ENCODE data around the gene GID4. TPM values are rescaled to one million over a fixed set of nuclear protein-coding genes. Genes with fewer than 3 reads are reported as not detected.
A peak's percentile ranks its signal among the peaks of the same experiment; 100 is the strongest.

GID4 gene
- polyA plus RNA-seq, 1 donor: 11.9 TPM

- DNase-seq (ENCODE audit: low read depth): no peak
Observed at GRCh38 chr17:18016426-18016825, 22.8 kb upstream of the GID4 start.

DNA sequence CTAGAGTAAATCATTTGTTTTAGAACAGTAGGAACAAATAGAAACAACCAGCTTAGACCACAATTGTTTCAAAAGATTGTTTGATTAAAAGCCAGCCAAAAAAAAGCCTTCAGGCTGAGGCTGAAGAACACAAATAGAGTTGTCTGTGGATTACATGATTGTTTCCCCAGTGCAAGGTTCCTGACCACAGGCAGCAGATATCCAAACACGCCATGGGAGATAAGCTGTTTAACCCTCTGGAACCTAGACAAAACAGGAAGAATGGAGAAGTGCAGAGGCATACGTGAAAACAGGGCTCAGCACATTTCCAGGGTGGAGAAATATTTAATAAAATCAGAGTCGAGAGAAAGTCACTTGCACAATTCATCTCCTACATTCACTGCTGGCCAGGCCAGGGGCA lies 21.2 kb upstream of the GID4 start:
- DNase-seq (ENCODE audit: low read depth): no peak

- no peak for DNase-seq (ENCODE audit: low read depth)
Observed at GRCh38 chr17:18018411-18018921, 20.7 kb upstream of the GID4 start.

DNA sequence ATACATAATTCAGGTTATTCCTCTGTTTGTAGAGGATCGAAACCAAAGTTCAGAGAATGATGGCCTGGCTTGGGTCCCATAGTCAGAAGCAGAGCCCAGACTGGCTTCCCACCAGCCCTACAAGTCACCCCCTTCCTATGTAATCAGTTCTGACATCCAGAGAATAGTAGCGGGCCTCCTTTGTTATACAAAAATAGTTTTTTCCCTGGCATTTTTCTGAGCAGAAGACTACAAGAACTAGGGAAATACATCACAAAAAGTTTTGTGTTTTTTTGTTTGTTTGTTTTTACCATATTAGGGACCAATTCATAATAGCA lies 19.4 kb upstream of the GID4 start:
- no peak for DNase-seq (ENCODE audit: low read depth)

GRCh38 chr17:18020971-18021370 lies 18.2 kb upstream of the GID4 start:
- no peak for DNase-seq (ENCODE audit: low read depth)

- no peak for DNase-seq (ENCODE audit: low read depth)
Observed at GRCh38 chr17:18021372-18021771, 17.8 kb upstream of the GID4 start.

DNA sequence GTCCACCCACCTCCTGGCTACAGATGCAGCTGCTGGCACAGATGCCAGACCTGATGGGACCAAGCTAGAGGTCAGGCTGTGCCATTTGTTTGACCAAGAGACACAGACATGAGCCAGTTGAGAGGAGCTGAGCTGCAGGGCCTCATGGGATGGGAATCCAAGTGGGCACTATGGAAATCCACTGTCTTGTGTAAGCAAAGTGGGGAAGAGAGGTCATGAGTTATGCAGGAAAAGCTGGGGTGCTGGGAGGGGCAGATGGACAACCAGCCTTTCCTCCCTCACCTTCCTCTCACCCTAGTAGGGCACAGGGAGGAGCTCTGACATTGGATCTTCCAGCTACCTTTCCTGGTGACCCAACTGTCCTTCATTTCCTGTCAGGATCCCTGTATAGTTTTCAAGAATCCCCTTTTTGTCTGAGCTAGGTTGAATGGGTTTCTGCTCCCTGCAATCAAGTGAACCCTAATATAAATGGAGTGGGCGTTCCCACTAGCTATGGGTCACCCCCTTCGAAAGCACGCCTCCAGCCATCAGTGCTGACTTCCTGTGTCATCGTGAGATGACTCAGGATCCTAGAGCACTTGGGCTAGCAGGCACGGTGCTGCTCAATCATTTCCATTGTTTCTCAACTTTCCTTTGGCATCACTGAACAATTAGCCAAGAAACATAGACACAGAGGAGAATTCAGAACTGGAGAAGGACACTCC lies 13.8 kb upstream of the GID4 start:
- DNase-seq (ENCODE audit: low read depth): no peak

DNA sequence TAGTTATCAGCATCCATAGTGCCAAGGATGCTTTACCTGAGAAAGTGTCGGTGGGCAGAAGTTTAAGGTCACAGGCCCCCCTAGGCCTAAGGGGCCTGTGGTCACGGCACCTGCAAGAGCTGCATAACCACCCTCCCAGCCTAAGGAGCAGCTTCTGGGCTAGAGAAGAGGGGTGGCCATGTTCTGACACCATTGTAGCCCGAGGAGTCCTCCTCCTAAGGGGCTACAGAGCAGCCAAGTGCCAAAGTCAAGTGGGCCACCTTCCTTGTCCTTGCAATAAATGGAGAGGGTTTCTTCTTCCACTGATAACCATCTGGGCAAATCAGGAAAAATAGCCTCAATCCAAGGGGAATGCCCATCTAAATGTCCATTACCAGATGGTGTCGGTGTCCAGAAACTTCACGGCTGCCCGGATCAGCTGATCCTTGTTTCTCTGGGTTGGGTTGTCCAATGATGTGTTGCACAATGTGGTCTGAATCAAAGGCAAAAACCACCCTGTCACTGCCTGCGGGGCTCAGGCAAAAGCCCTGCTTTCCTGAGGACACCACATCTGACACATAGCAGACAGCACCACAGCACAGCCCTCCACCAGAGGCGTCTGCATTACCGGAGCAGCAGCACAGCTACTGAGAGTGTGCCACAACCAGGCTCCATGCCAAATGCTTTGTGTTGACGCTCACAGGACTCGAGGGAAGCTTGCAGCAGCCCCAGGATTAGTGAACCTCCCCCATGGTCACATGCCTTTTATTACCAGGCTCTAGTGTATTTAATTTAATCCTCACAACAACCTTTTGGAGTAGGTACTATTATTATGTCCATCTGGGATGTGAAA lies 13.0 kb upstream of the GID4 start:
- DNase-seq (ENCODE audit: low read depth): no peak

GRCh38 chr17:18027280-18027679 lies 11.9 kb upstream of the GID4 start:
- DNase-seq (ENCODE audit: low read depth): no peak

- DNase-seq (ENCODE audit: low read depth): no peak
Observed at GRCh38 chr17:18028114-18028951, 10.9 kb upstream of the GID4 start.

DNA sequence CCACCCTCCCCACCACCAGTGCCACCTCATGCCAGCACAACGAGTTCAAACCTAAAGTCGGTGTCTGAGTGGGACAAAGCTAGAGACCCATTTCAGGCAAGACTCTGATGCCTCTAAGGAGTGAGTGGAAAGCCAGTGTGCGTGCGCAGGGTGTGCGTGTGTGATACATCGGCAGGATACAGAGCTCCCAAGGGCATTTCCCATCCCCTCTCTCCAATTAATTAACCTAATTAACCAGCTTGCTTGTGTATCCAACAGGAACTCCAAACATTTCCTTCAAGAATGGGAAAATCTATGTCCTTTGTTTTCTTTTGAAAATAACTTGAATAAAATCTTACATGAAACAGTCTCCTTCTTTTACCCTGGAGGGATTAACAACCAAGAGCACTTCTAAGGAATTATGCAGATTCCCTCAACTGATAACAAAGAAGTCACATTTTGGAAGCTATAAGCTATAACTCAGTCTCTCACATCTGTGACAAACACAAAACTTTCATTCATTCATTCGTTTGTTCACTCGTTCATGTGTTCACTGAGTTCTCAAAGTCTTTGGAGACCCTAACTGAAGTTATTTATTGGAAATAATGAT lies 10.2 kb upstream of the GID4 start:
- DNase-seq (ENCODE audit: low read depth): no peak

DNA sequence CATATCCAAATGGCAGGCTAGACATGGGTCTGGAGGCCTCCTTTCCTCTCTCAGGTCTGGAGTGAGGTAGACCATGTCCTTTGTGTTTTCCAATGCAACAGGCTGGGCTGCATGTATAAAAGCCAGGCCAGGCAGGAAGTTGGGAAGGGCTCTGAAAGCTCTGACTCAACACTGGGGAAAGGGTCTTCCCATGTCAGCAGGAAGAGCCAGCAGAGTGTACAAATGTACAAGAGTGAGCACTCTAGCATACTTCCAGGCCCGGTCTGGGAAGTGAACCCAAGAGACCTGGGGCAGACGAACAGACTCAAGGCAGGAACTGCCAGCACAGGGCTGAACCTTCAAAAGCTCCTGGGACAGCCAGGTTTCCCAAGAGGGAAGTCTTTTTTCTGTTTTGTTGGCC lies 7.3 kb upstream of the GID4 start:
- DNase-seq (ENCODE audit: low read depth): no peak

DNA sequence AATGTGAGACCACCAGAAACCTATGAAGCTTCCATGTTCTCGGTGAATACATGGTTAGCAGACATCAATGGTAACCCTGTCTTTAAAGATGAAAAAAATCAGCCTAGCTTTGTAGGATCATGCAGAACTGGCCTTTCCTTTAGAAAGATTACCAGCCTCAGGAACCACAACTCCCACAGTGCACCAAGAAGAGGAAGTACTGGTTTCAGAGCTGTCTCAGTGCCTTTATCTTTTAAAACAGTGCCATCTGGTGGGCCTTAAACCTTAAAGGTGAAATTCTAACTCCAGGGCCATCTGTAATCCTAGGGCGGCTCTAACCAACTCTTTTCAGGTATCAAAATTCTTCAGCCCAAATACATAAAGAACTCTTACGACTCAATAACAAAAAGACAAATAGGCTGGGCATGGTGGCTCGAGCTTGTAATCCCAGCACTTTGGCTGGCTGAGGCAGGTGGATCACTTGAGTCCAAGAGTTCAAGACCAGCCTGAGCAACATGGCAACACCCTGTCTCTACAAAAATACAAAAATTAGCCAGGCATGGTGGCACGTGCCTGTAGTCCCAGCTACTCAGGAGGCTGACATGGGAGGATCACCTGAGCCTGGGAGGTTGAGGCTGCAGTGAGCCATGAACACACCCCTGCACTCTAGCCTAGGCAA lies 5.6 kb upstream of the GID4 start:
- DNase-seq (ENCODE audit: low read depth): peak; percentile 81

DNA sequence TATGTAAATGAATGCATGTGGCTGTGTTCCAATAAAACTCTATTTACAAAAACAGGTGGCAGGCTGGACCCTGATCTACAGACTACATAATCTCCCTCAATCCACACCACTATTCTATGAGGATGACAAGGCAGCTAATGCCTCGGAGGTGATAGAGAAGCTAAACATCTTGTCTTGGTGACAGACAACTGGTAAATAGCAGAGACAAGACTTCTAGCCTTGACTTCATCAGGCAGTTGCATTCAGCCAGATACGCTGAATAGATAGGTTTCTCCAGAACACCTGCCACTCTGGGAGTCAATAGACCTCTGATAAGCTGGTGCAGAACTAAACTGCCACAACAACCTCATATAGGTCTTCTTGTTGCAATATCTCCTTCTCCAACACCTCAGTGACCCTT lies 3.5 kb upstream of the GID4 start:
- no peak for DNase-seq (ENCODE audit: low read depth)

DNA sequence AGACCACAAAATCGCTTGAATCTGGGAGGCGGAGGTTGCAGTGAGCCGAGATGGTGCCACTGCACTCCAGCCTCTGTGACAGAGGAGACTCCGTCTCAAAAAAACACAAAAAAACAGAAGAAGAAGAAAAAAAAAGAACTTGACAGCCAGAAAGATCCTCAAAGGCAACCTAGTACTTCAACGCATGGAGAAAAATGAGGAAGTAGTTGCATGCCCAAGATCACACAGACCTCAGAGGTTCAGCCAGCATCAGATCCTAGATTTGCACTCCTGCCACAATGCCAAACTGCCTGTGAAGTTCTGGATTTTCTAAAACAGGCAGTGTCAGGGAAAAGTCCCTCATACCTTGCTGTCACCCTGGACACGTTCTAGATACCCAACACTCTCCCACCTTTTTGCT lies 1.7 kb upstream of the GID4 start:
- no peak for DNase-seq (ENCODE audit: low read depth)

DNA sequence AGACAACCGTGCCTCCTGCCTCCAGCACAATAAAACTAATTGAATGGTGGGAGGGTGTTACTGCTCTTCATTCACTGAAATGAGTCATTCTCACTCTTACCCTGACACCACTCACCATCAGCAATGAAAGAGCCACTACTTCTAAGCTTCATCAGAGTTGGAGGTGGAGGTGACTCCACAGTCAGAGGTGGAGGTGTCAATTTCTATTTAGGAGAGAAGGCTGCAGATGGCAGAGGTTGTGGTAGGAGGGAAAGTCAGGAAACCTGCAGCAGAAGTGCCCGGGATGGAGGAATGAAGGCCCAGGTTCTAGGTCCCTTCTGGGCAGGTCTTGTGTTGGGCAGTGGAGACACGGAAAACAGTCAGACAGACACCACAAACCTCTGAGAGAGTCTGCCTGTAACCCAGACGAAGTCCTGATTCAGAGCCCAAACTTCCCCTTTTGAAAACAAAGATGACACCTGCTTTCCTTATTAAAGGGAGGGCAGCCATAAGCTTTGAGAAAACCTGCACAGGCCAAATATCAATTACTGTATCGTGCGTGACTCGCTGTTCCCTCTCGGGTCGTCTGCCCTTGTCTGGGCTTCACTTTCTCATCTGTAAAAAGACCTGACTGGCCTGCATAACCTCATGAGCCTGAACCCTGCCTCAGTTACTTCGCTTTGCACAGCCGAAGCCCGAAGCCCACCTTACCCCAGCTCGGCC lies 908 bp upstream of the GID4 start:
- DNase-seq (ENCODE audit: low read depth): no peak

- no peak for DNase-seq (ENCODE audit: low read depth)
Observed at GRCh38 chr17:18039535-18040260, 490 bp downstream of the GID4 start.

DNA sequence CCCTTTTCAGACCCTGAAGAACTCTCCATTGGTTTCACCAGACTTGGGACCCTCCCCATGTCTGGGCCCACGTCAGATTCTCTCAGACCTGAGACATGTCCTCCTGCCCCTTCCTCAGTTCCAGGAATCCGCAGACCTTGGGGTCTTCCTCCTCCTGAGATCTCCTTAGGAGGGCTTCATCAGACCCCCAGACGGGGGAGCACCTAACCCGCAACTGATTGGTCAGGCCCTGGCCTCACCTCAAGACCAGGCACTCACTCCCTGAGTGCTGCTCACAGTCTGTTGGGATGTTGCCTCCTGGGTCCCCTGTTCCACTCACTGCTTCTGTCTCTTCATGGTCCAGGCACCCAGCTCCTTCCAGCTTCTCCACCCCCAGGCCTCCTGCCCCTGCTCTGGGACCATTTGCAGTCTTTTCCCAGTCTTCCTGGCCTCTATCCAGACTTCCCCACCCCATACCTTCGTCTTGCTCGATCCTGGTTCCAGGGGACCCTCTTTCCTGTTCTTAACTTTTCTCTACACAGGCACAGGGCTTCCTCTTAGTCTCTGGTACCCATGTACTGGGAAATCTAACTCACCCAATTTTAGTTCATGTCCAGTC lies 1.2 kb downstream of the GID4 start:
- DNase-seq (ENCODE audit: low read depth): no peak

DNA sequence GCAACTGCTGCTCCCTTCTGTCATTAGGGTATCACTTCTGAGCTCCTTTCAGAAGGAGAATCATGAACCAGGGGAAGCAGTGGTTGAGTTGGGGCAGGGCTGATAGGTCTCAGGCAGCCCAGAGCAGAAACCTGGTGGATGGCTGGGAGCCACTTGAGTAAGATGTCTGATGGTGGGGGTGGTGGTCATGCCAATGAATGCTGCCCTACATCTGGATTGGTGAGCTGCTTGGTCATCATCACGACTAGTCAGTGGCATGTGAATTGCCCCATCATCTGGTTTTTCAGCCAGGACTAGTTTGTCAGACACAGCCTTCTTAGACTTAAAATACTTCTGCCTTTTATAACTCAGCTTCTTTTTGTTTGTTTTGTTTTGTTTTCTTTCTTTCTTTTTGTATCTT lies 2.6 kb downstream of the GID4 start:
- DNase-seq (ENCODE audit: low read depth): no peak

- no peak for DNase-seq (ENCODE audit: low read depth)
Observed at GRCh38 chr17:18042983-18043382, 3.8 kb downstream of the GID4 start.

Measured in forelimb muscle (tissue), 1 donor.